H1 (cell line): ENCODE results near the gene FAM181B. TPM values are rescaled to one million over a fixed set of nuclear protein-coding genes. Genes with fewer than 3 reads are reported as not detected.

Source experiments
- CTCF ChIA-PET: fragments of 300-600 bp; sonication (Branson Sonifier 250); formaldehyde crosslinking; loops from one replicate; lab custom pipeline; 2021; ENCODE audit not compliant: partially characterized antibody; lab: Charles Lee
- POLR2A ChIA-PET: fragments of 300-600 bp; sonication (Branson Sonifier 250); formaldehyde crosslinking; loops from one replicate; lab custom pipeline; 2021; ENCODE audit warnings: inconsistent platforms; ENCODE audit not compliant: partially characterized antibody; lab: Charles Lee
- DNase-seq, 2 experiments: peaks; one replicate each; pipeline versions ENCODE4 v3.0.0 to v3.0.0-alpha.2; 2010 to 2022; ENCODE audit warnings: low spot score in 2 of 2, low read depth in 1 of 2, mixed read lengths in 1 of 2
- FAIRE-seq: peaks from 2 replicates; lab custom pipeline; 2011; peaks lifted over from hg19 to GRCh38; lab: Jason Lieb, UNC
- H2AFZ ChIP-seq: 2 replicates; pipeline ENCODE4 v1.8.1; 2012; ENCODE audit warnings: low read length, inconsistent platforms
- H2AK5ac ChIP-seq: 2 replicates; pipeline ENCODE4 v1.6.1; 2013; ENCODE audit warnings: low read depth, low read length
- H2BK120ac ChIP-seq: replicated peaks from 2 replicates; pipeline ENCODE3; 2013; ENCODE audit warnings: low read depth, low read length, inconsistent platforms
- H2BK12ac ChIP-seq: 2 replicates; pipeline ENCODE4 v1.6.1; 2013; ENCODE audit warnings: low read depth, low read length
- H2BK15ac ChIP-seq: 2 replicates; pipeline ENCODE4 v1.6.1; 2013; ENCODE audit warnings: low read length
- H2BK20ac ChIP-seq: 2 replicates; pipeline ENCODE4 v1.6.1; 2013; ENCODE audit warnings: low read length
- H2BK5ac ChIP-seq: 2 replicates; pipeline ENCODE4 v1.6.1; 2013; ENCODE audit warnings: low read depth, low read length
- H3K14ac ChIP-seq: 2 replicates; pipeline ENCODE4 v1.6.1; 2013; ENCODE audit warnings: inconsistent platforms; ENCODE audit not compliant: insufficient read length
- H3K18ac ChIP-seq: 2 replicates; pipeline ENCODE4 v1.6.1; 2013; ENCODE audit warnings: low read length; ENCODE audit errors: extremely low read depth
- H3K23ac ChIP-seq: 2 replicates; pipeline ENCODE4 v1.6.1; 2013; ENCODE audit warnings: inconsistent platforms; ENCODE audit not compliant: insufficient read length
- H3K23me2 ChIP-seq: 2 replicates; pipeline ENCODE4 v1.6.1; 2013; ENCODE audit warnings: low read depth, low read length
- H3K27ac ChIP-seq: 2 replicates; pipeline ENCODE4 v1.6.1; 2011; ENCODE audit warnings: low read depth, low read length, inconsistent platforms
- H3K27me3 ChIP-seq, 4 experiments: replicated peaks in 1 of 4; 1 replicate in 1 of 4; 2 replicates in 3 of 4; pipeline versions ENCODE4 v1.6.1 to v1.8.1; 2011 to 2013; ENCODE audit warnings: low read length in 3 of 4, mild to moderate bottlenecking in 3 of 4, inconsistent platforms in 2 of 4, mixed read lengths in 2 of 4, moderate library complexity in 1 of 4; ENCODE audit not compliant: control insufficient read depth in 3 of 4, insufficient read depth in 3 of 4; ENCODE audit errors: extremely low read depth in 1 of 4
- H3K36me3 ChIP-seq, 4 experiments: 2 replicates each; pipeline versions ENCODE4 v1.6.1 to v1.8.1; 2011 to 2013; ENCODE audit warnings: mild to moderate bottlenecking in 4 of 4, low read length in 3 of 4, moderate library complexity in 2 of 4, control low read depth in 1 of 4, inconsistent platforms in 1 of 4; ENCODE audit not compliant: insufficient read depth in 4 of 4, control insufficient read depth in 2 of 4
- H3K4ac ChIP-seq: replicated peaks from 2 replicates; pipeline ENCODE3; 2013; ENCODE audit warnings: low read length, low read depth, mixed read lengths, inconsistent platforms; ENCODE audit not compliant: insufficient read length
- H3K4me1 ChIP-seq, 4 experiments: replicated peaks in 1 of 4; 1 replicate in 1 of 4; 2 replicates in 3 of 4; pipeline versions ENCODE4 v1.6.1 to v1.8.1; 2011 to 2013; ENCODE audit warnings: low read length in 3 of 4, inconsistent platforms in 2 of 4, mixed read lengths in 1 of 4; ENCODE audit not compliant: insufficient read depth in 4 of 4, control insufficient read depth in 3 of 4
- H3K4me2 ChIP-seq, 2 experiments: 2 replicates each; pipeline versions ENCODE4 v1.6.1 to v1.8.1; 2011 to 2013; ENCODE audit warnings: low read depth in 2 of 2, low read length in 2 of 2, control low read depth in 1 of 2, inconsistent platforms in 1 of 2, mild to moderate bottlenecking in 1 of 2; ENCODE audit not compliant: insufficient read depth in 1 of 2
- H3K4me3 ChIP-seq, 4 experiments: fragments of 200-600, 300-600 bp in 1 of 4; sonication (generic), shearing (Covaris generic), sonication (Bioruptor Twin) in 1 of 4; 2 replicates each; pipeline versions ENCODE4 v1.5.1 to v1.8.1; 2011 to 2016; ENCODE audit warnings: low read length in 4 of 4, low read depth in 3 of 4, control low read depth in 2 of 4, inconsistent platforms in 2 of 4, mild to moderate bottlenecking in 2 of 4, mixed read lengths in 1 of 4, moderate library complexity in 1 of 4; ENCODE audit not compliant: insufficient read depth in 2 of 4; ENCODE audit errors: extremely low read depth in 1 of 4
- H3K56ac ChIP-seq: replicated peaks from 2 replicates; pipeline ENCODE3; 2013; ENCODE audit warnings: low read depth, mild to moderate bottlenecking, mixed read lengths, low read length, inconsistent platforms; ENCODE audit not compliant: insufficient read length
- H3K79me1 ChIP-seq: 2 replicates; pipeline ENCODE4 v1.6.1; 2013; ENCODE audit warnings: low read depth, low read length, control low read depth
- H3K79me2 ChIP-seq, 2 experiments: 2 replicates each; pipeline versions ENCODE4 v1.6.1 to v1.8.1; 2012 to 2013; ENCODE audit warnings: low read length in 2 of 2, mild to moderate bottlenecking in 2 of 2, inconsistent platforms in 1 of 2; ENCODE audit not compliant: insufficient read depth in 2 of 2, control insufficient read depth in 1 of 2
- H3K9ac ChIP-seq, 4 experiments: replicated peaks in 1 of 4; 1 replicate in 1 of 4; 2 replicates in 3 of 4; pipeline versions ENCODE4 v1.6.1 to v1.8.1; 2011 to 2013; ENCODE audit warnings: low read depth in 3 of 4, low read length in 3 of 4, control low read depth in 2 of 4, mild to moderate bottlenecking in 2 of 4, moderate library complexity in 2 of 4, inconsistent platforms in 1 of 4; ENCODE audit errors: extremely low read depth in 1 of 4
- H3K9me3 ChIP-seq, 2 experiments: 2 replicates each; pipeline versions ENCODE4 v1.6.1 to v1.8.1; 2012 to 2013; ENCODE audit warnings: mild to moderate bottlenecking in 2 of 2, moderate library complexity in 2 of 2, control low read depth in 1 of 2, inconsistent platforms in 1 of 2, low read depth in 1 of 2, low read length in 1 of 2, mixed read lengths in 1 of 2; ENCODE audit not compliant: insufficient read depth in 2 of 2
- H4K20me1 ChIP-seq, 2 experiments: replicated peaks in 1 of 2; 2 replicates each; pipeline versions ENCODE3 to v1.8.1; 2011 to 2013; ENCODE audit warnings: inconsistent platforms in 2 of 2, low read length in 2 of 2, mild to moderate bottlenecking in 1 of 2; ENCODE audit not compliant: insufficient read depth in 2 of 2, control insufficient read depth in 1 of 2
- H4K5ac ChIP-seq: 2 replicates; pipeline ENCODE4 v1.6.1; 2013; ENCODE audit warnings: low read length, low read depth, mixed read lengths, inconsistent platforms; ENCODE audit not compliant: insufficient read length
- H4K8ac ChIP-seq: 2 replicates; pipeline ENCODE4 v1.8.0; 2013; ENCODE audit warnings: mild to moderate bottlenecking, moderate library complexity, low read length, inconsistent platforms; ENCODE audit not compliant: insufficient read depth; ENCODE audit errors: extremely low read depth
- H4K91ac ChIP-seq: replicated peaks from 2 replicates; pipeline ENCODE3; 2013; ENCODE audit warnings: low read length, mixed read lengths, inconsistent platforms; ENCODE audit not compliant: insufficient read length
- RAD21 ChIP-seq, 2 experiments: IDR thresholded peaks in 1 of 2; conservative IDR thresholded peaks in 1 of 2; 2 replicates each; pipeline ENCODE4 v1.6.1; 2011; ENCODE audit warnings: low read depth in 2 of 2, low read length in 2 of 2, improper control_type of control experiment in 1 of 2, inconsistent platforms in 1 of 2, mild to moderate bottlenecking in 1 of 2, moderate library complexity in 1 of 2
- SP1 ChIP-seq: IDR thresholded peaks from 2 replicates; pipeline ENCODE4 v1.6.1; 2011; ENCODE audit warnings: low read depth, low read length
- ZNF274 ChIP-seq: IDR thresholded peaks from 2 replicates; pipeline ENCODE4 v1.7.0; 2012; ENCODE audit warnings: low read length, borderline replicate concordance; ENCODE audit errors: extremely low read depth
- WGBS, 2 experiments: shearing (Covaris generic) in 1 of 2; methylation state at CpG; one replicate each; pipeline versions ENCODE4 v1.1.6 to v1.1.7; 2013 to 2015; ENCODE audit warnings: low lambda C conversion rate in 2 of 2, mixed read lengths in 2 of 2, inconsistent platforms in 1 of 2, low coverage in 1 of 2, missing lambda C conversion rate in 1 of 2; ENCODE audit not compliant: insufficient replicate concordance in 2 of 2, insufficient coverage in 1 of 2, insufficient read length in 1 of 2; ENCODE audit errors: extremely low coverage in 1 of 2, missing lambda C conversion rate in 1 of 2; 5-methylcytosine and 5-hydroxymethylcytosine counted together
- polyA plus RNA-seq, 7 experiments: library from polyadenylated mRNA; depleted of rRNA in 3 of 7; stranded (reverse) in 5 of 7; unstranded in 2 of 7; fragments of >200 nt in 5 of 7; fragments of 200-250 nt in 2 of 7; gene quantifications; 1 replicate in 5 of 7; 2 replicates in 1 of 7; 4 replicates in 1 of 7; pipeline versions ENCODE4 v1.2.1 to v1.2.3, GENCODE V29; 2011 to 2013; ENCODE audit warnings: missing spikeins in 2 of 7, mixed read lengths in 2 of 7
- total RNA-seq: library from RNA; stranded (reverse); fragmentation: NEBNext Ultra II Directional; extraction: Animal tissue kit (Norgen Biotek cat#: 25700); gene quantifications from 2 replicates; pipeline ENCODE4 v1.2.1, GENCODE V29; 2021
- TF ChIP-seq, protein P1 (sequence below), 3 experiments: IDR thresholded peaks; 1 replicate in 2 of 3; 2 replicates in 1 of 3; pipeline versions ENCODE4 v1.5.1 to v1.6.1; 2011; ENCODE audit warnings: low read length in 3 of 3, mild to moderate bottlenecking in 3 of 3, inconsistent platforms in 2 of 3, low read depth in 1 of 3, moderate library complexity in 1 of 3; ENCODE audit not compliant: insufficient read depth in 1 of 3; ENCODE audit errors: control extremely low read depth in 1 of 3

The FAM181B gene
- total and polyA plus RNA-seq, 2 of the 8 experiments (the other 6 are each of a cell fraction or from before 2014, with no cell fraction given): 0.21 to 0.37 TPM

DNA sequence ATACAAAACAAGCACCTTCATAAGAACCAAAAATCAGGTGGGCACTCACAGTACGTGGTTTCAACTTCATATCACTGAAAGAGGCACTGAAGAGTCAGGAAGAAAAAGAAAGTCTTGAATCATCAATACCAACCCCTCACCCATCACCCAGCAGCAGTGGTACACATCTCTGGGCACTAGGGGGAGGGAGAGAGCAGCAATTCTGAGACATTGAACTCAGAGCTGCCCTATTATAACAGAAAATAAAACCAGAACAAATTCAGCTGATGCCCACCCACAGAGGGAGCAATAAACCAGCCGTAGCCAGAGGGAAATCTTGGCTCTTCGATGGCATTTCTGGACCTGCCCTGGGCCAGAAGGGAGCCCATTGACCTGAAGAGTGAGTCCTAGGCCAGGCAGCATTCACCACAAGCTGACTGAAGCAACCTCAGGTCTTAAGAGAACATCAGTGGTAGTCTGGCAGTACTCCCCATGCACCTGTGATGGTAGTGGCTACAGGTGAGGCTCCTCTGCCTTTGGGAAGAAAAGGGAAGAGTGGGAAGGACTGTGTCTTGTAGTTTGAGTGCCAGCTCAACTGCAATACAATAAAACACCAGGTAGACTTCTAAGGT lies 42.2 kb upstream of the FAM181B start:
- FAIRE-seq: peak; percentile 78

More for the DNA sequence above, 42.2 kb upstream of the FAM181B start:
- no peak overlapping the region for H2BK12ac ChIP-seq
- no peak overlapping the region for H2AK5ac ChIP-seq
- no peaks in the 10 kb centered on the region for H3K36me3 ChIP-seq
- POLR2A ChIA-PET: no interaction called here
- WGBS, 2 experiments: 61% methylated on average over 3 of the region's 3 CpGs; no CpG with 5 or more reads in 1 of the 2 experiments
- H3K23ac ChIP-seq: no peak overlapping the region
- CTCF ChIA-PET: interaction anchor here (0.6 to 3.5 kb wide), 56 partner anchors 9 to 474 kb away, joined by 3 to 33 read pairs (median 5); partner anchors contain the start of gene FAM181B
- no peak overlapping the region for H3K4me3 ChIP-seq
- DNase-seq: peak; percentile 50 to 83
- H4K8ac ChIP-seq: no peak overlapping the region
- H3K27ac ChIP-seq: no peak overlapping the region
- H3K9ac ChIP-seq: no peak overlapping the region
- H3K4me1 ChIP-seq: no peaks in the 10 kb centered on the region
- 0 out of 2 replicates have a peak overlapping the region, but pooled peaks have one; percentile 6 for H3K18ac ChIP-seq
- no peaks in the 10 kb centered on the region for H3K9me3 ChIP-seq
- no peaks in the 10 kb centered on the region for H3K79me2 ChIP-seq
- TF ChIP-seq, protein P1, sequence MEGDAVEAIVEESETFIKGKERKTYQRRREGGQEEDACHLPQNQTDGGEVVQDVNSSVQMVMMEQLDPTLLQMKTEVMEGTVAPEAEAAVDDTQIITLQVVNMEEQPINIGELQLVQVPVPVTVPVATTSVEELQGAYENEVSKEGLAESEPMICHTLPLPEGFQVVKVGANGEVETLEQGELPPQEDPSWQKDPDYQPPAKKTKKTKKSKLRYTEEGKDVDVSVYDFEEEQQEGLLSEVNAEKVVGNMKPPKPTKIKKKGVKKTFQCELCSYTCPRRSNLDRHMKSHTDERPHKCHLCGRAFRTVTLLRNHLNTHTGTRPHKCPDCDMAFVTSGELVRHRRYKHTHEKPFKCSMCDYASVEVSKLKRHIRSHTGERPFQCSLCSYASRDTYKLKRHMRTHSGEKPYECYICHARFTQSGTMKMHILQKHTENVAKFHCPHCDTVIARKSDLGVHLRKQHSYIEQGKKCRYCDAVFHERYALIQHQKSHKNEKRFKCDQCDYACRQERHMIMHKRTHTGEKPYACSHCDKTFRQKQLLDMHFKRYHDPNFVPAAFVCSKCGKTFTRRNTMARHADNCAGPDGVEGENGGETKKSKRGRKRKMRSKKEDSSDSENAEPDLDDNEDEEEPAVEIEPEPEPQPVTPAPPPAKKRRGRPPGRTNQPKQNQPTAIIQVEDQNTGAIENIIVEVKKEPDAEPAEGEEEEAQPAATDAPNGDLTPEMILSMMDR (IDR thresholded peaks at IDR 0.05; ENCODE audit: control extremely low read depth in 1 of 3, insufficient read depth in 1 of 3, low read depth in 1 of 3, low read length in 3 of 3): peak; percentile 77 to 88 (median 79)
- TF ChIP-seq ZNF274 (no peak), SP1 (no peak), RAD21 (IDR thresholded peaks at IDR 0.05 in 1 of 2, conservative IDR thresholded peaks at IDR 0.05 in 1 of 2; ENCODE audit: low read depth in 2 of 2, low read length in 2 of 2) (peak; percentile 73 to 76)
- H2BK5ac ChIP-seq: no peak overlapping the region
- no peak overlapping the region for H2BK120ac ChIP-seq
- no peak overlapping the region for H4K91ac ChIP-seq
- no peaks in the 10 kb centered on the region for H4K20me1 ChIP-seq
- H2BK20ac ChIP-seq: 0 out of 2 replicates have a peak overlapping the region, but pooled peaks have one; percentile 55
- no peak overlapping the region for H3K4ac ChIP-seq
- no peak overlapping the region for H3K14ac ChIP-seq
- no peak overlapping the region for H3K4me2 ChIP-seq
- no peaks in the 10 kb centered on the region for H3K27me3 ChIP-seq
- no peaks in the 10 kb centered on the region for H3K23me2 ChIP-seq
- no peak overlapping the region for H2BK15ac ChIP-seq
- H2AFZ ChIP-seq: peak overlapping the region; percentile 99
- no peak overlapping the region for H3K56ac ChIP-seq
- no peaks in the 10 kb centered on the region for H3K79me1 ChIP-seq
- H4K5ac ChIP-seq: no peak overlapping the region
